Measurements from ENCODE around the gene PDZD2.
"Not testable (repeated sequence)": the region's sequence is repeated elsewhere in the genome, so short reads cannot be mapped to it uniquely, and the experiment has no call there.

Gene PDZD2

DNA sequence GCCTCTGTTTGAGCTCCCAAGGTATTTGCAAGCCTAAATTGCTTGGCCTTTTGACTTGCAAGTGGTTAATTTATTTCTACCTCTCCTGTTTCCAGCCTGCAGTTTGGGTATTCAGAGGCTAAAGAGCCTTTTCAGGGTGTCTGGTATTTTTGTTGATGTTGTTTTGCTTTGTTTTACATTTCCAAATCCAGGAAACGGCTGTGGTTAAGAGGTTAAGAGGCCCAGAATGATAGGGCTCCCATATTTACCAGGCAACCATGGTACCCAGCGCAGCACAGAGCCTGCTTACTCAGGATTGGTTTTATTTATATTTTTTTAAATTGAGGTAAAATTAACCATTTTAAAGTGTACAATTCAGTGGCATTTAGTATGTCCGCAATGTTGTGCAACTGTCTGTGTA is 92.1 kb downstream of the PDZD2 start:
- no peak for DNase-seq (ENCODE audit: low read depth)
- TF ChIP-seq, protein P1, sequence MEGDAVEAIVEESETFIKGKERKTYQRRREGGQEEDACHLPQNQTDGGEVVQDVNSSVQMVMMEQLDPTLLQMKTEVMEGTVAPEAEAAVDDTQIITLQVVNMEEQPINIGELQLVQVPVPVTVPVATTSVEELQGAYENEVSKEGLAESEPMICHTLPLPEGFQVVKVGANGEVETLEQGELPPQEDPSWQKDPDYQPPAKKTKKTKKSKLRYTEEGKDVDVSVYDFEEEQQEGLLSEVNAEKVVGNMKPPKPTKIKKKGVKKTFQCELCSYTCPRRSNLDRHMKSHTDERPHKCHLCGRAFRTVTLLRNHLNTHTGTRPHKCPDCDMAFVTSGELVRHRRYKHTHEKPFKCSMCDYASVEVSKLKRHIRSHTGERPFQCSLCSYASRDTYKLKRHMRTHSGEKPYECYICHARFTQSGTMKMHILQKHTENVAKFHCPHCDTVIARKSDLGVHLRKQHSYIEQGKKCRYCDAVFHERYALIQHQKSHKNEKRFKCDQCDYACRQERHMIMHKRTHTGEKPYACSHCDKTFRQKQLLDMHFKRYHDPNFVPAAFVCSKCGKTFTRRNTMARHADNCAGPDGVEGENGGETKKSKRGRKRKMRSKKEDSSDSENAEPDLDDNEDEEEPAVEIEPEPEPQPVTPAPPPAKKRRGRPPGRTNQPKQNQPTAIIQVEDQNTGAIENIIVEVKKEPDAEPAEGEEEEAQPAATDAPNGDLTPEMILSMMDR (conservative IDR thresholded peaks at IDR 0.05; ENCODE audit: control insufficient read depth, insufficient read depth, low read depth, low read length): no peak
- no peak overlapping the region for H3K4me3 ChIP-seq (ENCODE audit: control insufficient read depth, low read depth, low read length)

DNA sequence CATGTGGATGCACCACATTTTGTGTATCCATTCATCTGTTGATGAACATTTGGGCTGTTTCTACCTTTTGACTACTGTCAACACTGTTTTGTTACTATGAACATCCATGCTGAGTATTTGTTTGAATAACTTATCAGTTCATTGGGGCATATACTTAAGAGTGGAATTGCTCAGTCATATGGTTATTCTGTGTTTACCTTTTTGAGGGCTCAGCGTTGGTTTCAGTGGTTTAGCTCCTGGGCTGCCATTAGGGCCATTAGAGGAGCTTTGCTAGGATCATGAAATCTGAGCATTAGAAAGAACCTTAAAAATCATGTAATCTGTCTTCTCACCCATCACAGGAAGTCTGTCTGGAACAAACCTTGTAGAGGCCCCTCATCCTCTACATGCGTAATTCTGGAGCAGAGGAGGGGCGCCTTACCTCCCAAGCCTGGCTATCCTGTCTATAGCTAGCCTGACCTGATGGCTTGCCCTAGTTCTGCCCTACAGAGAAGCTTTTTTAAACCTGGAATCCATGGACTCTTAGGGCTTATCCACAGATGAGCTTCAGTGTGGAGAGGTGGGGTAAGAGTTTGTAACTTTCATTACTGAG is 92.9 kb downstream of the PDZD2 start:
- no peak for DNase-seq (ENCODE audit: low read depth)
- TF ChIP-seq, protein P1 (conservative IDR thresholded peaks at IDR 0.05; ENCODE audit: control insufficient read depth, insufficient read depth, low read depth, low read length): no peak
- no peak overlapping the region for H3K4me3 ChIP-seq (ENCODE audit: control insufficient read depth, low read depth, low read length)

DNA sequence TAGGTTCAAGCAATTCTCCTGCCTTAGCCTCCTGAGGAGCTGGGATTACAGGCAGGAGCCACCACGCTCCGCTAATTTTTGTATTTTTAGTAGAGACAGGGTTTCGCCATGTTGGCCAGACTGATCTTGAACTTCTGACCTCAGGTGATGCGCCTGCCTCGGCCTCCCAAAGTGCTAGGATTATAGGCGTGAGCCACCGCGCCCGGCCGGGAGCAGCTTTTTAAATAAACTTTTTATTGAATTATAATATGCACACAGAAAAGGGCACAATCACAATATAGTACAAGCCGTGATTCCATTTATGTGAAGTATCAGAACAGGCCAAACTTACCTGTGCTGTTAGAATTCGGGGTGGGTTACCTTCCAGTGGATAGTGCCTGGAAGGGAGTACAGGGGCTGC is 93.9 kb downstream of the PDZD2 start:
- not testable (repeated sequence) for DNase-seq (ENCODE audit: low read depth); H3K4me3 ChIP-seq (ENCODE audit: control insufficient read depth, low read depth, low read length)

DNA sequence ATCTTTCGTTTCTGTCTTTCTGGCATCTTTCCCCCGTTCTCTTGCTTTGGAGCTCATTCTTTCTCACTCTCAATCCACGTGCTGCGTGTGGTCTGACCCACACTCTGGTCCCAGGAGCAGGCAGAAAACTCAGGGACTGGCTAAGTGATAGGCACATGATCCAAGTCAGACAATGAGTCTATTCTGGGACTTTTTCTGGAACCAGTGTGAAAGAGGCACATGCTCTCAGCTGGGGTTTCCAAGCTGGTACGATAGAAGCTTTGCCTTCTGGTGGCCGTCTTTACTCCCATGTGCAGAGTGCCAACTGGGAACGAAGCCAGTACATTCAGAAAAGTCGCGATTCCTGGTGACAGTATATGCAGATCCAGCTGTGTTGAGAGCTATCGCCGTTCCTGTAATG is 94.4 kb downstream of the PDZD2 start:
- no peak for DNase-seq (ENCODE audit: low read depth)
- TF ChIP-seq, protein P1 (conservative IDR thresholded peaks at IDR 0.05; ENCODE audit: control insufficient read depth, insufficient read depth, low read depth, low read length): no peak
- H3K4me3 ChIP-seq (ENCODE audit: control insufficient read depth, low read depth, low read length): no peak overlapping the region

DNA sequence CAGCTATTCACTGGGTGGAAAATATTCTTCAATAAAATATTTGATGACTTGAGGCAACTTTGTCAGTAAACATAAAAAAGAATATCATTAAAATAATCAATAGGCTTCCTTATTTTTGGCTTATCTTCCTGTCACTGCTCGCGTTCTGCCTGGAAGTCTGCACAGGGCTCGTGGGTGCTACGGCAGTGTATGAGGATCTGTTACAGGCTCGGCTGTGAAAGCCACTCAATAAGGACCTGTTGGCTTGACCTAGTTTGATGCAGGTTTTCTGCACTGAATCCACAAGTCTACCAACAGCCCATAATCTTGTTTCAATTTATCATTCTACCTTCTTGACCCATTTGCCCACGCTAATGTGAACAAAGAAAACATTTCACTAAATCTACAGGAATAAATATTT is 97.2 kb downstream of the PDZD2 start:
- no peak for DNase-seq (ENCODE audit: low read depth)
- TF ChIP-seq, protein P1 (conservative IDR thresholded peaks at IDR 0.05; ENCODE audit: control insufficient read depth, insufficient read depth, low read depth, low read length): no peak

DNA sequence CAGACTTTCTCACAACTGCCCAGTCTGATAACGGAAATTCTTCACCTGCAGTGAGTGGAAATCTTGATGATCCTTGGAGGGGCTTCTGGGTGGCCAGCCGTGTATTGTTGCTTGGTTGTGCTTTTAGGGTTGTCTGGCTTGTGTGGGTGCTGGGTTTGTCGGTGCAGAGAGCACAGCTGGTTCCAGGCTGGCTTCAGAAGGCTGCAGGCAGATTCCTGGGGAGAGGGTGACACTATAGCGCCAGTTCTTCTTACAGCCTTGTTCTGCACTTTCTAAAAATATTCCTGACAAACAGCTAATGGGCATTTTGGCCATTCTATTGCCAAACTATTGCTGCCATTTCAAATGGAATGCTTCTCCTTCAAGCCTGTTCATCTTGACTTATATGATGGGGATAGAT is 99.3 kb downstream of the PDZD2 start:
- TF ChIP-seq, protein P1 (conservative IDR thresholded peaks at IDR 0.05; ENCODE audit: control insufficient read depth, insufficient read depth, low read depth, low read length): no peak
- no peak for DNase-seq (ENCODE audit: low read depth)
- no peak overlapping the region for H3K4me3 ChIP-seq (ENCODE audit: control insufficient read depth, low read depth, low read length)

More for the DNA sequence above, 97.2 kb downstream of the PDZD2 start:
- no peak overlapping the region for H3K4me3 ChIP-seq (ENCODE audit: control insufficient read depth, low read depth, low read length)

DNA sequence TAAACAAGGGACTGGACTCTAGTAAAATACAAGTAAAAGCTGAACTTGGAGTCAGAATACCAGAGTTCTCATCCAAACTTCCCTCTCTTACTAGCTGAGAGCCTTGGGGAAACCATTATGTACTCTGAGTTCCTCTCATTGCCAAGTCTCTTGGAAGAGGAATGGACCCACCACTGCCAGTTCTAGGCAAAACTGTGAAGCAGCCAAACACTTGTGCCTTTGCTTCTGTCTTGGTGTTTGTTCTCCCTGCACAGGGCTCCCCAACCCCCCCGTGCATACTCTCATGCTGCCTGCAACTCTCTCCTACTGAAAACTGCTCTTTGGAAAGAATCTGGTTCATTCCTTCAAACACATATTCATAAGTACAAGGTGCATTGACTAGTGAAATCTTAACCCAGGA is 102.6 kb downstream of the PDZD2 start:
- DNase-seq (ENCODE audit: low read depth): no peak
- H3K4me3 ChIP-seq (ENCODE audit: control insufficient read depth, low read depth, low read length): no peak overlapping the region
- TF ChIP-seq, protein P1 (conservative IDR thresholded peaks at IDR 0.05; ENCODE audit: control insufficient read depth, insufficient read depth, low read depth, low read length): no peak
